GM23248 (cell line): ENCODE results near the gene HUS1.

ENCODE experiments used
- EZH2 ChIP-seq: fragments of 200-600 bp; sonication (generic); IDR thresholded peaks from 2 replicates; pipeline ENCODE4 v1.6.1; 2018; ENCODE audit warnings: antibody characterized with exemption, mild to moderate bottlenecking; ENCODE audit not compliant: insufficient read depth, poor library complexity, severe bottlenecking
- EZH2phosphoT487 ChIP-seq: fragments of 200-600 bp; sonication (generic); IDR thresholded peaks from 2 replicates; pipeline ENCODE4 v1.6.1; 2018; ENCODE audit warnings: antibody characterized with exemption, moderate library complexity, mild to moderate bottlenecking, low read depth; ENCODE audit not compliant: insufficient read depth

- TF ChIP-seq EZH2 (no peak), EZH2phosphoT487 (no peak)
Measured at GRCh38 chr7:47933215-47933614, 46.2 kb downstream of the HUS1 start.
